NOMO-1 (cell line): Measurements from ENCODE around the gene IQCB1.
A peak's percentile ranks its signal among the peaks of the same experiment; 100 is the strongest.
"Not testable (repeated sequence)": the region's sequence is repeated elsewhere in the genome, so short reads cannot be mapped to it uniquely, and the experiment has no call there.

Experiments used
- DNase-seq, 2 experiments: peaks; one replicate each; lab custom pipeline; 2025; ENCODE audit not compliant: unreplicated experiment in 2 of 2; lab: John Stamatoyannopoulos, UW

The IQCB1 gene

GRCh38 chr3:121749276-121750086 is 85.4 kb downstream of the IQCB1 start, which contains the start of gene GOLGB1:
GOLGB1 (minus strand) TSS chr3:121749741; CDS start chr3:121730971, 18,770 bp downstream.
- DNase-seq = peak; percentile 98 to 100

- peak; percentile 56 to 65 for DNase-seq
Measured at GRCh38 chr3:121748680-121749275, 86.1 kb downstream of the IQCB1 start.

DNA sequence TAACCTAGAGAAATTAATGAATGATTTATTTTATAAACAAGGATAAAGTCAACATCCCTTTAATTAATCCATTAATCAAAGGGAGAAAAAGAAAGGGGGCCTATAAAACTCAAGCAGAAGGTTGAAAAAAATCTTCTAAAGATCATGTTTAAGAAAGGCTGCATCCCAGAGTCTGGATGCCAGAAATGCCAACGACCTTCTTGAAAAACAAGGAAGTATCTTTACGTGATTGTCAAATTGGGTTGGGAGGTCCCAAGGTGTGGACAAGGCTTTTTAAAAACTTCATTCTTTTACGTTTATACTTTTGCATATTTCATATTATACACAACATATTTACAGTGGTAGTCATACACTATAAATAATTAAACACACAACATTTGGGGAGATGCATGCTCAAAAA is 86.9 kb downstream of the IQCB1 start:
- no peak for DNase-seq

- DNase-seq = not testable (repeated sequence)
Measured at GRCh38 chr3:121743106-121743505, 91.8 kb downstream of the IQCB1 start.

GRCh38 chr3:121740896-121741295 is 94.0 kb downstream of the IQCB1 start:
- DNase-seq = no peak

DNA sequence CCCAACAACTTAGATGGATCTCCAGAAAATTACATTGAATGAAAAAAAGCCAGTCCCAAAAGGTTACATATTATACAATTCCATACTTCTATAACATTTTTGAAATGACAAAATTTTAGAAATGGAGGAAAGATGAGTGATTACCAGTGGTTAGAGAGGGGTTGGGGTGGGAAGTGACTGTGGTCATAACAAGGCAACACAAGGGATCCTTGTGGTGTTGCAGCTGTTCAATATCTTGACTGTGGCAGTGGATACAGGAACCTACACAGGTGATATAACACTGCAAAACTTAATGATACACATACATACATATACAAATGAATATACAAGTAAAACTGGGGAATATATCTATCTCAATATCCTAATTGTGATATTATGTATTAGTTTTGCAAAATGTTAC is 95.0 kb downstream of the IQCB1 start:
- no peak for DNase-seq

DNA sequence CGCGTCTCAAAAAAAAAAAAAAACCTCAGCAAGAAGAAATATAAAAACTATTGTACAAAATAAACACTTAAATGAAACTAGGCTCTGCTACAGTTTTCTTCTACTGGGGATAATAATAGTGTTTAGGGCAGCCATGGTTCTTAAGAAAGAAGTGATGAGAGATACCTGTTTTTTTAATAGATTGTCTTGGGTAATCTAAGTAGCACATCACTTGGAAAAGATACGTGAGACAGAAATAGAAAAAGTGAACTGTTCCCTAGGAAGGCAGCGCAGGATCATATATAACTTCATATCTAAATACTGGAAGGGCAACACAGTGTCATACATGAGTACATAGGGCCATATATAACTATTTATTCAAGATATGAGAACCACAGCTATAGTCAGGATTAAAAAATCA is 97.2 kb downstream of the IQCB1 start:
- no peak for DNase-seq

DNA sequence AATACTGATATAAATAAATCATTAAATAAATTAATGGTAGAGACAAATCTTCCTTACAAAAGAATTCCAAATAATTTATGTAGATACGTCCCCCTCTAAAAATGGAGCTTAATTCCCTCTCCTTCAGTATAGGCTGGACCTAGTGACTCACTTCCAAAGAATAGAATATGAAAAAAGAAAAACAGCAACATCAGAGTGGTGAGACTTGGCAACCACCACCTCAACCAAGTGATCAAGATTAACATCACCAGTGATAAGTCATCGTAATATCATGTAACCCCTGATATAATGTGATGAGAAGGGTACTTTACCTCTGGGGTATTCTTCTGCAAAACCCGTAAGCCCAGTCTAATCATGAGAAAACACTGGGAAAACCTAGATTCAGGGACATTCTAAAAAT is 98.7 kb downstream of the IQCB1 start:
- DNase-seq = no peak

GRCh38 chr3:121735047-121735696 is 99.7 kb downstream of the IQCB1 start:
- no peak for DNase-seq

GRCh38 chr3:121730940-121731687 is 103.7 kb downstream of the IQCB1 start:
- no peak for DNase-seq

- DNase-seq = peak; percentile 64 to 90
Measured at GRCh38 chr3:121724130-121724529, 110.7 kb downstream of the IQCB1 start.

DNA sequence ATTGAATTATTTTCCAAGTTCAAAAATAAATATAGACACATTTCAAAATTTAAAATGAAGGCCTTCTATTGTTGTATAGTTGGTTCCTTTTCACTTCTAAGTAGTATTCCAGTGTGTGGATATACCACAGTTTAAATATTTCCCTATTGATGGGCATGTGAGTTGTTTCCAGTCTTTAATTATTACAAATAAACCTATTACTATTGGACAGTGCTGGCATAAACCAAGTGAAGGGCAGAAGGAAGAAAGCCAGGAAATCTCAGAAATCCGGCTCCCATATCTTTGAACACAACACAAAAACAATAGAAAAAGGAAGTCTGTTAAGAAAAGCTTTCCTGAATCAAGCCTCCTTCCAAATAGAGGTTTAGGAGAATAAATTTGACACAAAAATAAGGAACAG is 111.4 kb downstream of the IQCB1 start:
- no peak for DNase-seq

- DNase-seq = no peak
Measured at GRCh38 chr3:121722411-121722810, 112.4 kb downstream of the IQCB1 start.

GRCh38 chr3:121720163-121720562 is 114.7 kb downstream of the IQCB1 start:
- DNase-seq = no peak
